Stimulated activated CD4-positive, alpha-beta T cell treated with anti-CD3 and anti-CD28 coated beads, Interleukin-15, amount 100 ng/mL, for 1 hour (primary cell): ENCODE data around the gene SLC10A6.

ENCODE experiments used
- DNase-seq, 2 donors: peaks; one replicate each; pipeline ENCODE4 v3.0.0-alpha.2; 2020; ENCODE audit warnings: low read depth in 1 of 2, low spot score in 1 of 2

SLC10A6 gene

GRCh38 chr4:86848136-86848535 is 1.0 kb downstream of the SLC10A6 start:
- DNase-seq, result no peak

GRCh38 chr4:86847571-86847970 is 1.6 kb downstream of the SLC10A6 start:
- DNase-seq, result no peak

DNA sequence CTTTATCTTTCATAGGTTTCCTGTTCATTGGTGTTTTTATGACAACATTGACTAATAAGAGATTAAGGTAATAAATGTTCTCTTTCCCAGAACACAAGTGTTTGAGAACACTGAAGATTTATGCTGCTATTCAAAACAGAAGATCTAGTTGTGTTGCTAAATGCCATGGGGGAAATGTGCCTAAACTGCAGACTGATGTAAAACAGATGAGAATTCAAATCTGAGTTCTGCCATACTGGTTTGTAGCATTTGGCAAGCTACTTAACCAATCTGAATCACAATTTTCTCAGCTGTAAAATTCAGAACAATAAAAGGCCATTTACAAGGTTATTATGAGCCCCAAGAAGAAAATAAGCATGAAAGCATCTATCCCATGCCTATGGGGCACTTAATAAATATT is 2.3 kb downstream of the SLC10A6 start:
- DNase-seq, result no peak

DNA sequence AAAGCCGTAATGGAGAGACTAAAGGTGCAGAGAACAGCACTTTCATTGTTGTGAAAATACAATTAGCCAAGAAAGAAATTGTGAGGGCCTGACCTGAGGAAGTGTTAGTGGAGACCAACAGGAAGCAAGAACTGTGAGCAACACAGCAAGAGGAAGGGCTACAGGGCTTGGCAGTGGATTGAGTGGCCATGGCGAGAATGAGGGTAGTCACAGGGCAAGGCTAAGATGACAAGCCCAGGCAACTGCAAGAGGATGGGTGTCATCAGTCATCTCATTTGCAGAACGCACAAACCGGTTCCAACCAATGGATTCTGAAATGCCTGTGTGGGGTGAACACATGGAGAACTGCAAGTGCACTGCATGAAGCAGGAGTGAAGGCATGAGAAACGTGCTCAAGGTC is 3.6 kb downstream of the SLC10A6 start:
- no peak for DNase-seq

- no peak for DNase-seq
These were observed 7.9 kb downstream of the SLC10A6 start for GRCh38 chr4:86841309-86841708.

- no peak for DNase-seq
These were observed 8.3 kb downstream of the SLC10A6 start for GRCh38 chr4:86840858-86841257.

DNA sequence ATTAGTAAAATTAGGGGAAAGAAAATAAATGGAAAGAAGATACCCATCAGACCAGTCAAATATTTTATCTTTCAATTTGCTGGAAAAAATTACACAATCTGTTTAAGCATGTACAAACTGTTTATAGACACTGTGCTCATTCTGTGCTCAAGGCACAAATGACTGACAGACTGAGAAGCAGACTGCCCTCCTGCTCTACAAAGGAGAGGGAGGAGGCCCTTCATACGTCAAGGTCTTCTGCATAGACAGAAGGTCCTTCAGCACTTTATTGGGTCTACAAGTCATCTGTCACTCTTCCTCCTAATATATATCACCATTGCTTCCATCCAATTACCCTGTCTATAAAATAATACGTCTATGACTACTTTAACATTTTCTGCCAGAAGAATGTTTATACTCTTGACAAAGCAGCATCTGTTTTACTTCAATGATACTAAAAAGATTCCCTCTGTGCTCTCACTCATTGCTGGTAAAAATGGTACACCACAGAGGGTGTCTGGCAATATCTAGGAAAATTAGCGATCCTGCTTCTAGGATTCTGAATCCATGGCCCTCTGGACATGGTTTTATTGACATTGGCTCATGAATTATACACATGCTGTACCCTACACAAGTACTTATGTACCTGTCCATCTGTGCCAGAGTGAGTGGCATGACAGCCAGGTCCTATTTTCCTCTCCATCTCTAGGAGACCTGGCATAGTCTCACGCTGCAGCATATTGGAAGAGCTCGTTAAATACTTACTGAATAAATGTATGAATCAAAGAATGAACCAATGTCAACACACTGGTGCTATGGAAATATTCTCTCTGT is 11.3 kb downstream of the SLC10A6 start:
- DNase-seq, result no peak

GRCh38 chr4:86835677-86836076 is 13.5 kb downstream of the SLC10A6 start:
- no peak for DNase-seq

DNA sequence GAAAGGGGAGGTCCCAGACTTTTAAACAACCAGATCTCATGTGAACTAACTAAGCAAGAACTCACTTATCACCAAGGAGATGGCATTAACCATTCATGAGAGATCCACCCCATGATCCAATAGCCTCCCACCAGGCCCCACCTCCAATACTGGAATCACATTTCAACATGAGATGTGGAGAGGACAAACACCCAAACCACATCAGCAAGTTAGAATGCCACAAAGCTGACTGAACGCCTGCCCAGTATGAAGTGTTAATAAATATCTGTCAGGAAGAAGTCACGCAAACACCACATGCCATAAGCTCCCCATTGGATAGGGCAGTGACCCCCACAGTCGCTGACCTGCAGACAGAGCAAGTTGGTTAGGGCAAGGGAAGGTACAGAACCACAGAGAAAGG is 14.3 kb downstream of the SLC10A6 start:
- no peak for DNase-seq

DNA sequence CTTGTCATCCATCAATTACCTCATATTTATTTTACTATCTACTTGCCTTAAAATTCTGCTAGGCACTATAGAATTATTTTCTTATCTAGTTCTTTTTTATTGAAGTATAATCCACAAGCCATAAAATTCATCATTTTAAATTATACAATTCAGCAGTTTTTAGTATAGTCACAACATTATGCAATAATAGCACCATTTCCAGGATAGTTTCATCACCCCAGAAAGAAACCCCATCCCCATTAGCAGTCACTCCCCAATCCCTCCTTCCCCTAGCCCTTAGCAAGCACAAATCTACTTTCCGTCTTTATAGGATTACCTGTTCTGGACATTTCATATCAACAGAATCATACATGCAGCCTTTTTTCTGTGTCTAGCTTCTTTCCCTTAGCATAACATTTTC is 15.6 kb downstream of the SLC10A6 start:
- no peak for DNase-seq

DNA sequence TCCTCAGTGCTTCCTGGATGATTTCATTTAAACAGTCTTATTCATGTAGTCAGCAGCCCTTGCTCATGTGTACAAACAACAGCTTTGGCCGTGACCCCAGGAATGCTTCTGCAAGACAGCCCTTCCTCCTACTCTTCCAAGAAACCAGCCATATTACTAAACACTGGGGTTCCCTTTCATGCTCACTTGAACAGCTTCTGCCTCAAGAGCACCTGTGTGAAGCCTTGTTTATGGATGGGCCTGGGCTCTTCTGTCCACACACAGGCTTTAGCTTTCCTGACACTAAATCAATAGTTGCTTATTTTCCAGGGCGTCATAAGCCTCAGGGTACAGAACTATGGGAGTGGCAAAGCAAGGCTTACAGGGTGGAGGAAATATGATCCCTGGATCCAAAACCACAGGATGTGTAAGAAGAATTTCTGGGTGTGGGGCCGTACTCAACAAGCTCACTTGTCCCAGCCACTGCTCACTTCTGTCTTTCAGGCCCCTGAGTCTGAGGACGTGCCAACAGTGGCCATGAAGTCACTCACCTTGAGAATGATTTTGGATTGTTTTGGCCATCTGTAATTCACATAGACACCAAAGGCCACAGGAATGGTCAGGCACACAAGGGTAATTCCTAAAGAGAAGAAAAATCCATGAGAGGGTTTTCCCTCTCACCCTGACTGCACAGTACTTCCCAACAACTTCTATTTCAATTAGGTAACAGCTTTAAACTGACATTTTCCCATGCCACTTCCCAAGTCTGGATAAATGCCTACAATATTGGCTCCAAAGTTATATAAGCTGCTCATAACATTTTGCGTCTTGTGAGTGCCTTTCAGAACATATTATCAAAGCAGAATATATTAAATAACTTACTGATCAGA is 17.7 kb downstream of the SLC10A6 start:
- DNase-seq, result no peak

- no peak for DNase-seq
These were observed 23.7 kb downstream of the SLC10A6 start for GRCh38 chr4:86825511-86825910.

- DNase-seq, result no peak
These were observed 27.0 kb downstream of the SLC10A6 start for GRCh38 chr4:86822136-86822535.

DNA sequence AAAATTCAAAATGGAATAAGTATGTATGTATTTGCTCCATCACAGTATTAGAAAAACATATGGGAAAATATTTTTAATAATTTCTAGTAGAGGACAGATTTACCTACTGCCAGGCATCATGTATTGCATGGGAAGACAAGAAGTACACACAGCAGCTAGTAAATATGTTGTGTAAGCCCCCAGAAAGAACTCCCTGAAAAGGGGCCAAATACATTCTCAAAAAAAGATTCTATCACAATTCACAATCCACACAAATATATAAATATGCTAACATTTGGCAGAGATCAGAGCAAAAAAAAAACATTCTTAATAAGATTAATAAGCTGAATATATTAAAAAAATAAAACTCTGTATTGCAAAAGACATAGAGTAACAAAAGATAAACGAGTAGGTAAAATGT is 28.0 kb downstream of the SLC10A6 start:
- no peak for DNase-seq

GRCh38 chr4:86819561-86819960 is 29.6 kb downstream of the SLC10A6 start:
- no peak for DNase-seq

DNA sequence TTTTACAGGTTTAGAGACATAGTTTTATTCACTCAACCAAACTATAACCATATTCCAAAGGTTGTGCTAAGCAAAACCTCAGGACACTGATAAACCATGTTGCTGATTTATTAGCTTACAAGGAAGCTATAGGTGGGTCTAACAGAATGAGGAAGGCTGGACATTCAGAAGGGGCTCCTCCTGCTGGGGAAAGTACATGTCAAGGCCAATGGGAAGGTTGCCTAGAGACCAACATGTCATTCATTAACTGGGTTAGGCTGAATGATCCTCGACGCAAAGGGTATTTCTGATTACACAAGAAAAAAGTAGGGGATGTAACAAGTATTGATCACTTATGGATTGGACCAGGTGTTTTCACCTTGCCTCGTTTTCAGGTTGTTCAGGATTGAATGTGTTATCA is 30.3 kb downstream of the SLC10A6 start:
- DNase-seq, result no peak

DNA sequence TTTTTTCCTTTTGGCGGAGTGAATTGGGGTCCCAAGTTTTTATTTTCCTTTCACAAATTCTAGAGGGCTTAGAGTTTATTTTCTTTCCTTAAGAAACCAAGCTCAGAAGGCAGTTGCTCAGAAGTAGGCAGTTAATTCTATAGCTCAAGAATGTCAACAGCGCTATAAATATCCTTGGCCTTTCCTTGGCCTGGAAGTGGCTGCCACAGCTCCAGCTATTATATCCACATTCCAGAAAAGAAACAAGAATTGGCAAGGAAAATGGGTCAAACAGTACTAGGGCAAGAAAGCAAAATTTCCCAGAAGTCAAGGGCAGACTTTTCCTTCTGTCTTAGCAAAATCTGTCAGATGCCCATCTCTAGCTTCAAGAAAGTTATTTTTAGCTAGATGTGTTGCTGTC is 31.0 kb downstream of the SLC10A6 start:
- no peak for DNase-seq

GRCh38 chr4:86816501-86817273 is 32.5 kb downstream of the SLC10A6 start:
- no peak for DNase-seq

DNA sequence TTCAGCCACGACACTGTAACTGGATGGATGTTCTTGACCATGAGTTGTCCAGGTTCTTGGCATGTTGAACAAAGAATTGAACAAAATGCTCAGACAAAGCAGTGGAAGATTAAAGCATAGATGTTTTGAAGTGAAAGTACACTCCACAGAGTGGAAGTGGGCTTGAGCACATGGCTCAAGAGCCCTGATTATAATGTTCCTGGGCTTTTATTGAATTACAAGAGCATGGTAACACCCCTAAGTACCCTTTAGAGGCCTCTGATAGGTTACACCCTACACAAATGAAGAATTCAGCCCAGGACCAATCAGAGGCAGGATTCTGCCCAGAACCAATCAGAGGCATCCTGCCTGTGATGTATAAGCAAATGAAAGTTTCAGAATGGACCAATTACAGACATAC is 33.5 kb downstream of the SLC10A6 start:
- DNase-seq, result no peak

DNA sequence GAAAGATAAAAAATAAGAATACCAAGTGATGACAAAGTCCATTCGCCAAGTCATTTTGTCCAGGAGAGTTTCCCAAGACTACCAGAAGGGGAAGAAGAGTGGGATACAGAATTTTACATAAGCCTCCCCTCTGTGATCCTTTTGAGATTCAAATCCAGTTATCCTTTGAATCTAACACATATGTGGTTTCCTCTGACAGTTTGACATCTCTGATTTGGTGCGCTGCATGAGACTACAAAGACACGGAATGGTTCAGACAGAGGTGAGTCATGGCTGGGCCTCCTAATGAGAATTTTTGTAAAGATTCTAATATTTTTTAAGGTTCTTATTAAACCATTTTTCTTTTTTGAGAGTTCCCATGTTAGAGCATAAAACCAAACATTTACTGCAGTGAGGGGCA is 38.3 kb downstream of the SLC10A6 start:
- no peak for DNase-seq

GRCh38 chr4:86809809-86810208 is 39.4 kb downstream of the SLC10A6 start:
- no peak for DNase-seq

GRCh38 chr4:86791126-86791525 is 58.1 kb downstream of the SLC10A6 start:
- DNase-seq, result no peak
